SH-SY5Y (cell line): ENCODE results near the gene STK26.

ENCODE experiments used
- GATA2 ChIP-seq: IDR thresholded peaks from 2 replicates; pipeline ENCODE4 v1.6.1; 2011; ENCODE audit warnings: mild to moderate bottlenecking, low read depth, low read length
- GATA3 ChIP-seq: IDR thresholded peaks from 2 replicates; pipeline ENCODE4 v1.6.1; 2011; ENCODE audit warnings: low read depth, mild to moderate bottlenecking, low read length, moderate library complexity

DNA sequence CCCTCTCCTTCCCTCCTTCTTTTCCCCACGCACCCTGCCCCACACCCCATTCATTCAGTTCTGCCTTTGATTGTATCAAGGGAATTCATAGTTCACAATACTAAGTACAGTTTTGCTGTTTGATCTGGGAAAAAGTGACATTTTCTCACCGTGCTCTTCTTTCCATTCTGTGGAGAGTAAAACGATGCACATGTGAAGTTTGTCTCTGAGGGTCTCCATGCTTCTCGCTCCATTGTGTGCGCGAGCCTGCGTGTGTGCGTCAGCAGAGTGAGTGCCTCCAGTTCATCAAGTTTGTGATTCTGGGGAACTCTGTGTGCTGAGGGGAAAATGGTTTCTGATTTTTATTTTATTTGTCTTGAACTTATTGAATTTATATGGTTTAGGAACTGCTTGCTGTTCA lies 1.9 kb downstream of the STK26 start:
- no peak for TF ChIP-seq GATA2
- no peak for TF ChIP-seq GATA3
